GM23248 (cell line): ENCODE data around the gene H1-8.

Source experiments
- EZH2 ChIP-seq: fragments of 200-600 bp; sonication (generic); IDR thresholded peaks from 2 replicates; pipeline ENCODE4 v1.6.1; 2018; ENCODE audit warnings: antibody characterized with exemption, mild to moderate bottlenecking; ENCODE audit not compliant: insufficient read depth, poor library complexity, severe bottlenecking
- EZH2phosphoT487 ChIP-seq: fragments of 200-600 bp; sonication (generic); IDR thresholded peaks from 2 replicates; pipeline ENCODE4 v1.6.1; 2018; ENCODE audit warnings: antibody characterized with exemption, moderate library complexity, mild to moderate bottlenecking, low read depth; ENCODE audit not compliant: insufficient read depth

GRCh38 chr3:129598000-129598381 lies 55.0 kb downstream of the H1-8 start:
- TF ChIP-seq EZH2 (no peak), EZH2phosphoT487 (no peak)
